Measurements from ENCODE around the gene KIAA0930.

The KIAA0930 gene

DNA sequence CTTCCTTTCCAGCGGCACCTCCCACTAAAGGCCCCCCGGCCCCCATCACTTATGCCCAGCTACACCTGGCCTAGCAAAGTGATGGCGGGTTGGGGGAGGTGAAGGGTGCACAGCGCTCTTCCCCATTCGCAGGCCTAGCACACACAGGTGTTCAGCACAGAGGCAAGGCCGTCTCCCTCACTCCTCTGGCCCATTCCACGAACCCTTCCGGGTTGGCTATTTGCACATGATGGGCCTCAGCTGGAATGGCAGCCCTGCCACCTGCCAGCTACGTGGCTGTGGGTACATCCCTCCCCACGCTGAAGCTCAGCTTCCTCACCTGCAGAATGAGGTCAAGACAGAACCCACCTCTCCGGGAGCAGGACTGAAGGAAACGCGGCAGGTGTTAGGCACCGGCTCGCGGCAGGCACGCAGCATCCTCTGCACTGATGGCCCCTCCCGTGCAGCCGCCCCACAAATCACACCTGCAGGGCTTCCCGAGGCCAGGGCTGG lies 4.8 kb downstream of the KIAA0930 start:
- Histone ChIP-seq H3K14ac (ENCODE audit: low read length in 2 of 2) (no peak overlapping the region), H3K9me3 (ENCODE audit: control insufficient read depth, low read length) (no peaks in the 10 kb centered on the region), H2AK5ac (ENCODE audit: low read length, severe bottlenecking) (no peak overlapping the region), H3K9ac (ENCODE audit: low read length) (no peak overlapping the region), H3K36me3 (ENCODE audit: control insufficient read depth in 1 of 2, insufficient read depth in 2 of 2, low read depth in 1 of 2, low read length in 2 of 2) (peaks cover 3 to 44% of the 10 kb centered on the region in 2 experiments), H3K4me3 (ENCODE audit: insufficient read depth in 1 of 2, low read depth in 1 of 2, low read length in 2 of 2) (peak overlapping the region in 1 of 2 experiments; percentile 29), H2BK5ac (ENCODE audit: low read depth, low read length, poor library complexity, severe bottlenecking) (no peak overlapping the region), H3K4me1 (ENCODE audit: control insufficient read depth, insufficient read depth, low read depth, low read length) (peaks cover 14% of the 10 kb centered on the region), H3K79me1 (replicated peaks; ENCODE audit: low read length, poor library complexity, severe bottlenecking) (peaks cover 67% of the 10 kb centered on the region), H3K27ac (ENCODE audit: low read length, poor library complexity, severe bottlenecking) (no peak overlapping the region), H2AFZ (ENCODE audit: low read depth, low read length) (no peak overlapping the region), H4K91ac (ENCODE audit: low read length) (no peak overlapping the region), H3K18ac (ENCODE audit: low read depth in 1 of 2, low read length in 2 of 2) (no peak overlapping the region), H2BK120ac (ENCODE audit: low read depth, low read length) (no peak overlapping the region), H3K4me2 (ENCODE audit: low read length, poor library complexity, severe bottlenecking) (no peak overlapping the region), H3K4ac (ENCODE audit: low read depth in 1 of 2, low read length in 2 of 2) (no peak overlapping the region), H4K8ac (ENCODE audit: low read length) (no peak overlapping the region), H3K27me3 (ENCODE audit: control insufficient read depth in 1 of 2, insufficient read depth in 1 of 2, low read length in 2 of 2) (no peaks in the 10 kb centered on the region), H2BK15ac (ENCODE audit: low read depth, poor library complexity, severe bottlenecking) (no peak overlapping the region), H3K23ac (ENCODE audit: low read length in 2 of 2) (no peak overlapping the region), H2BK12ac (ENCODE audit: low read length in 2 of 2) (no peak overlapping the region)
- WGBS: 96% methylated on average over 19 of the region's 20 CpGs
- DNase-seq: no peak

DNA sequence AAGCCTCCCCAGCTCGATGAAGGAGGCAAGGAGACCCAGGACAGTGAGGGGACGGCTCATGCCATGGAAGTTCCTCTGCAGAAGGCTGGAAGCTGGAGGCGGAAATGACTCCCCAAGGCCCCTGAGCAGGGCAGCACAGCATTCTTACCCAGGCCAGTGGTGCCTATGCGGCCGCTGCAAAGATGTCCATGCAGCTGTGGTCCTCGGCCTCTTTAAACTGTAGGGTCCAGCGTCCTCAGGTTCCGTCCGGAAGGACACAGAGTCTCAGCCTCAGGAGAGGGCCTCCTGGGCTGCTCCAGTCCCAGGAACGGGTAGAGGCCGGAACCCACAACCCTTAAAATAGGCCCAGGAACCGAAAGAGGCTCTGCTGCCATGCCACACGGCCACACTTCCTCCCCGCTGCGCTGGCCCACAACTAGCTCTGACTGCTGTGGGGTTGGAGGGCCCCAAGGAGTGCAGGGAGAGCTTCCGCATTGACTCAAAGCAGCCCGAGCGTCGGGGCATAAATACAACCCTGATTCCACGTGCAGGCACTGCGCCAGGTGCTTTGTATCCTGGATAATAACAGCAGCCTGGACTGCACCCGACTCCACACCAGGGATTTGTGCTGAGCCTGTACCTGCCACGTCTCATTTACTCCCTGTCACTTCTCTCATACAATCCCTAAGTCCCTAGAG lies 5.5 kb downstream of the KIAA0930 start:
- WGBS: 94% methylated on average over 23 of the region's 23 CpGs
- no peak overlapping the region for H3K18ac ChIP-seq (ENCODE audit: low read depth in 1 of 2, low read length in 2 of 2)

DNA sequence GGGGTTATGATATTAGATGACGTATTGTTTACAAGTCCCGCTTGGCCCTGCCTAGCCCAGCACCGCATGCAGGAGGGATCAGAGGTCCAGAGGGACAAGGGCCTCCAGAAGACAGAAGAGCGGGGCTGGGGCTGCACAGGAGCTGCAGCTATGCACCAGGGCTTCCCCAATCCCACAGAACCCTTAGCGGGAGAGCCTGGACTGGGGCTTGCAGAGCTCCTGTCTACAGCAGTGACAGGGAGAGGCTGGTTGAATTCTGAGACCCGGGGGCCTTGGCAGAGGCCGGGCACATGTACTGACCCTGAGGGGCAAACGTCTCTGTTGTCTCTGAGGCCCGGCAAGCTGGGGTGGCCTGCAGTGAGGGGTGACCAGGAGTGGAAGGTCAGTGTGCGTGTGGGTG lies 6.9 kb downstream of the KIAA0930 start:
- no peak overlapping the region for H4K91ac ChIP-seq (ENCODE audit: low read length)
- no peak overlapping the region for H3K4me3 ChIP-seq (ENCODE audit: insufficient read depth in 1 of 2, low read depth in 1 of 2, low read length in 2 of 2)
- no peak overlapping the region for H3K9ac ChIP-seq (ENCODE audit: low read length)
- DNase-seq: no peak
- peaks cover 7% of the 10 kb centered on the region for H3K4me1 ChIP-seq (ENCODE audit: control insufficient read depth, insufficient read depth, low read depth, low read length)
- no peak overlapping the region for H3K4me2 ChIP-seq (ENCODE audit: low read length, poor library complexity, severe bottlenecking)
- WGBS: 97% methylated on average over 10 of the region's 10 CpGs
- no peak overlapping the region for H2BK12ac ChIP-seq (ENCODE audit: low read length in 2 of 2)
- no peak overlapping the region for H4K8ac ChIP-seq (ENCODE audit: low read length)
- no peak overlapping the region for H3K18ac ChIP-seq (ENCODE audit: low read depth in 1 of 2, low read length in 2 of 2)
- peaks cover 59% of the 10 kb centered on the region for H3K79me1 ChIP-seq (replicated peaks; ENCODE audit: low read length, poor library complexity, severe bottlenecking)
- H3K4ac ChIP-seq (ENCODE audit: low read depth in 1 of 2, low read length in 2 of 2): no peak overlapping the region
- H2AFZ ChIP-seq (ENCODE audit: low read depth, low read length): no peak overlapping the region
- H2BK120ac ChIP-seq (ENCODE audit: low read depth, low read length): no peak overlapping the region
- H2BK5ac ChIP-seq (ENCODE audit: low read depth, low read length, poor library complexity, severe bottlenecking): no peak overlapping the region
- no peak overlapping the region for H3K27ac ChIP-seq (ENCODE audit: low read length, poor library complexity, severe bottlenecking)
- H2AK5ac ChIP-seq (ENCODE audit: low read length, severe bottlenecking): no peak overlapping the region
- H2BK15ac ChIP-seq (ENCODE audit: low read depth, poor library complexity, severe bottlenecking): no peak overlapping the region
- H3K14ac ChIP-seq (ENCODE audit: low read length in 2 of 2): no peak overlapping the region
- H3K23ac ChIP-seq (ENCODE audit: low read length in 2 of 2): no peak overlapping the region
- H3K9me3 ChIP-seq (ENCODE audit: control insufficient read depth, low read length): no peaks in the 10 kb centered on the region
- no peaks in the 10 kb centered on the region for H3K27me3 ChIP-seq (ENCODE audit: control insufficient read depth in 1 of 2, insufficient read depth in 1 of 2, low read length in 2 of 2)
- peaks cover 1 to 42% of the 10 kb centered on the region in 2 experiments for H3K36me3 ChIP-seq (ENCODE audit: control insufficient read depth in 1 of 2, insufficient read depth in 2 of 2, low read depth in 1 of 2, low read length in 2 of 2)

More for the DNA sequence above, 5.5 kb downstream of the KIAA0930 start:
- H3K14ac ChIP-seq (ENCODE audit: low read length in 2 of 2): no peak overlapping the region
- no peak overlapping the region for H2AFZ ChIP-seq (ENCODE audit: low read depth, low read length)
- no peak overlapping the region for H2BK15ac ChIP-seq (ENCODE audit: low read depth, poor library complexity, severe bottlenecking)
- no peak overlapping the region for H2AK5ac ChIP-seq (ENCODE audit: low read length, severe bottlenecking)
- peaks cover 3 to 44% of the 10 kb centered on the region in 2 experiments for H3K36me3 ChIP-seq (ENCODE audit: control insufficient read depth in 1 of 2, insufficient read depth in 2 of 2, low read depth in 1 of 2, low read length in 2 of 2)
- peaks cover 14% of the 10 kb centered on the region for H3K4me1 ChIP-seq (ENCODE audit: control insufficient read depth, insufficient read depth, low read depth, low read length)
- no peak overlapping the region for H2BK12ac ChIP-seq (ENCODE audit: low read length in 2 of 2)
- no peak overlapping the region for H3K4me2 ChIP-seq (ENCODE audit: low read length, poor library complexity, severe bottlenecking)
- H3K23ac ChIP-seq (ENCODE audit: low read length in 2 of 2): no peak overlapping the region
- H3K4me3 ChIP-seq (ENCODE audit: insufficient read depth in 1 of 2, low read depth in 1 of 2, low read length in 2 of 2): no peak overlapping the region
- H3K27ac ChIP-seq (ENCODE audit: low read length, poor library complexity, severe bottlenecking): no peak overlapping the region
- H4K91ac ChIP-seq (ENCODE audit: low read length): no peak overlapping the region
- DNase-seq: no peak
- peaks cover 66% of the 10 kb centered on the region for H3K79me1 ChIP-seq (replicated peaks; ENCODE audit: low read length, poor library complexity, severe bottlenecking)
- no peaks in the 10 kb centered on the region for H3K27me3 ChIP-seq (ENCODE audit: control insufficient read depth in 1 of 2, insufficient read depth in 1 of 2, low read length in 2 of 2)
- H2BK5ac ChIP-seq (ENCODE audit: low read depth, low read length, poor library complexity, severe bottlenecking): no peak overlapping the region
- H2BK120ac ChIP-seq (ENCODE audit: low read depth, low read length): no peak overlapping the region
- no peak overlapping the region for H3K9ac ChIP-seq (ENCODE audit: low read length)
- no peak overlapping the region for H3K4ac ChIP-seq (ENCODE audit: low read depth in 1 of 2, low read length in 2 of 2)
- no peaks in the 10 kb centered on the region for H3K9me3 ChIP-seq (ENCODE audit: control insufficient read depth, low read length)
- H4K8ac ChIP-seq (ENCODE audit: low read length): no peak overlapping the region

- Histone ChIP-seq H2AK5ac (ENCODE audit: low read length, severe bottlenecking) (no peak overlapping the region), H3K36me3 (ENCODE audit: control insufficient read depth in 1 of 2, insufficient read depth in 2 of 2, low read depth in 1 of 2, low read length in 2 of 2) (peaks cover 0 to 42% of the 10 kb centered on the region in 2 experiments), H2AFZ (ENCODE audit: low read depth, low read length) (no peak overlapping the region), H4K8ac (ENCODE audit: low read length) (no peak overlapping the region), H3K4ac (ENCODE audit: low read depth in 1 of 2, low read length in 2 of 2) (no peak overlapping the region), H3K4me2 (ENCODE audit: low read length, poor library complexity, severe bottlenecking) (no peak overlapping the region), H3K14ac (ENCODE audit: low read length in 2 of 2) (no peak overlapping the region), H3K23ac (ENCODE audit: low read length in 2 of 2) (no peak overlapping the region), H3K4me3 (ENCODE audit: insufficient read depth in 1 of 2, low read depth in 1 of 2, low read length in 2 of 2) (no peak overlapping the region), H2BK12ac (ENCODE audit: low read length in 2 of 2) (no peak overlapping the region), H2BK120ac (ENCODE audit: low read depth, low read length) (no peak overlapping the region), H3K79me1 (replicated peaks; ENCODE audit: low read length, poor library complexity, severe bottlenecking) (peaks cover 56% of the 10 kb centered on the region), H3K27me3 (ENCODE audit: control insufficient read depth in 1 of 2, insufficient read depth in 1 of 2, low read length in 2 of 2) (no peaks in the 10 kb centered on the region), H3K27ac (ENCODE audit: low read length, poor library complexity, severe bottlenecking) (no peak overlapping the region), H2BK15ac (ENCODE audit: low read depth, poor library complexity, severe bottlenecking) (no peak overlapping the region), H2BK5ac (ENCODE audit: low read depth, low read length, poor library complexity, severe bottlenecking) (no peak overlapping the region), H4K91ac (ENCODE audit: low read length) (no peak overlapping the region), H3K9me3 (ENCODE audit: control insufficient read depth, low read length) (no peaks in the 10 kb centered on the region), H3K9ac (ENCODE audit: low read length) (no peak overlapping the region), H3K4me1 (ENCODE audit: control insufficient read depth, insufficient read depth, low read depth, low read length) (peaks cover 7% of the 10 kb centered on the region), H3K18ac (ENCODE audit: low read depth in 1 of 2, low read length in 2 of 2) (no peak overlapping the region)
- DNase-seq: no peak
- 94% methylated on average over 9 of the region's 10 CpGs for WGBS
Observed at GRCh38 chr22:45233386-45233785, 7.3 kb downstream of the KIAA0930 start.

Measured in mesenchymal stem cell (in vitro differentiated cells and primary cell).